K562 (cell line): ENCODE data around the gene SHISAL2A. TPM values are rescaled to one million over a fixed set of nuclear protein-coding genes. Genes with fewer than 3 reads are reported as not detected.
A peak's percentile ranks its signal among the peaks of the same experiment; 100 is the strongest.

Experiments
- CHAMP1 ChIP-seq: fragments of 450-650 bp; IDR thresholded peaks from 2 replicates; pipeline ENCODE4 v1.6.1; 2016; ENCODE audit warnings: mild to moderate bottlenecking
- CHCHD3 ChIP-seq: fragments of 250-450 bp; sonication (Bioruptor Pico); IDR thresholded peaks from 2 replicates; pipeline ENCODE4 v2.1.2; 2022; ENCODE audit warnings: mild to moderate bottlenecking
- CREB3L1 ChIP-seq: fragments of 450-650 bp; IDR thresholded peaks from 2 replicates; pipeline ENCODE4 v1.6.1; 2014; ENCODE audit warnings: low read depth, mild to moderate bottlenecking, moderate library complexity, borderline replicate concordance
- DIDO1 ChIP-seq: fragments of 450-650 bp; IDR thresholded peaks from 2 replicates; pipeline ENCODE4 v1.6.1; 2016; ENCODE audit warnings: low read depth, missing biosample characterization, missing genetic modification characterization
- ETV6 ChIP-seq, 3 experiments: fragments of 150-350 bp in 1 of 3; sonication (generic) in 1 of 3; formaldehyde crosslinking in 1 of 3; IDR thresholded peaks; 2 replicates each; pipeline versions ENCODE4 v1.6.1 to v1.8.0; 2014 to 2022; ENCODE audit warnings: borderline replicate concordance in 2 of 3, low read depth in 2 of 3, antibody characterized with exemption in 1 of 3, low read length in 1 of 3, mild to moderate bottlenecking in 1 of 3, missing genetic modification reagents in 1 of 3
- MBD1 ChIP-seq: fragments of 250-450 bp; sonication (Bioruptor Pico); IDR thresholded peaks from 2 replicates; pipeline ENCODE4 v1.8.0; 2022; ENCODE audit warnings: inconsistent platforms
- MXD1 ChIP-seq: fragments of 250-450 bp; sonication (Bioruptor Pico); IDR thresholded peaks from 2 replicates; pipeline ENCODE4 v1.8.0; 2021; ENCODE audit warnings: borderline replicate concordance, mild to moderate bottlenecking, moderate library complexity; ENCODE audit not compliant: poor library complexity, severe bottlenecking
- PHTF2 ChIP-seq: fragments of 250-450 bp; sonication (Bioruptor Pico); IDR thresholded peaks from 2 replicates; pipeline ENCODE4 v1.5.0; 2021; ENCODE audit warnings: mild to moderate bottlenecking
- POU5F1 ChIP-seq: fragments of 150-350 bp; IDR thresholded peaks from 2 replicates; pipeline ENCODE4 v1.6.1; 2014; ENCODE audit warnings: borderline replicate concordance, low read length, low read depth, mild to moderate bottlenecking; ENCODE audit not compliant: partially characterized antibody
- RNF2 ChIP-seq: sonication (generic); IDR thresholded peaks from 2 replicates; pipeline ENCODE4 v1.6.1; 2016
- SETDB1 ChIP-seq: IDR thresholded peaks from one replicate; pipeline ENCODE4 v1.6.1; 2012; ENCODE audit warnings: low read length, control low read depth, inconsistent platforms
- SRSF1 ChIP-seq: fragments of 200-400 bp; formaldehyde crosslinking; IDR thresholded peaks from 2 replicates; pipeline ENCODE4 v1.6.1; 2017; ENCODE audit warnings: mild to moderate bottlenecking, low read depth, low read length, moderate library complexity
- XRCC4 ChIP-seq: IDR thresholded peaks from one replicate; pipeline ENCODE4 v1.6.1; 2011; ENCODE audit not compliant: insufficient read depth, insufficient read length; ENCODE audit errors: extremely low read depth
- ZNF143 ChIP-seq: sonication (generic); formaldehyde crosslinking; IDR thresholded peaks from 2 replicates; pipeline ENCODE4 v1.9.0; 2022; ENCODE audit warnings: mild to moderate bottlenecking, missing genetic modification reagents
- ZNF24 ChIP-seq: fragments of 450-650 bp; IDR thresholded peaks from 2 replicates; pipeline ENCODE4 v1.6.1; 2016
- ZNF274 ChIP-seq: IDR thresholded peaks from 2 replicates; pipeline ENCODE4 v1.6.1; 2011; ENCODE audit warnings: low read depth, mild to moderate bottlenecking, low read length, moderate library complexity, borderline replicate concordance
- ZNF431 ChIP-seq: sonication (generic); formaldehyde crosslinking; IDR thresholded peaks from 2 replicates; pipeline ENCODE4 v1.8.0; 2022; ENCODE audit warnings: mild to moderate bottlenecking, missing genetic modification reagents
- ZNF707 ChIP-seq: fragments of 250-450 bp; sonication (Bioruptor Pico); conservative IDR thresholded peaks from 2 replicates; pipeline ENCODE4 v1.8.0; 2022; ENCODE audit warnings: inconsistent platforms, mild to moderate bottlenecking, moderate library complexity
- polyA plus RNA-seq, 8 experiments: library from polyadenylated mRNA; depleted of rRNA in 4 of 8; stranded (reverse) in 5 of 8; unstranded in 3 of 8; fragments of >200 nt; fragmentation: Nextera tagmentation in 2 of 8; fragmentation: Illumina TruSeq in 1 of 8; extraction: Ambion mirVana in 2 of 8; extraction: Trizol in 1 of 8; gene quantifications; 2 replicates each; pipeline versions ENCODE4 v1.2.1 to v1.2.3, GENCODE V29; 2011 to 2014; ENCODE audit warnings: inconsistent platforms in 1 of 8, missing spikeins in 1 of 8
- total RNA-seq, 7 experiments: library from RNA; depleted of rRNA in 6 of 7; stranded (reverse); fragments of >200 nt in 6 of 7; fragmentation: Illumina TruSeq in 2 of 7; extraction: Trizol in 2 of 7; gene quantifications; 2 replicates each; pipeline versions ENCODE4 v1.2.1 to v1.2.3, GENCODE V29; 2011 to 2021; ENCODE audit warnings: low replicate concordance in 1 of 7
- TF ChIP-seq, protein P1 (sequence below): sonication (generic); formaldehyde crosslinking; IDR thresholded peaks from 2 replicates; pipeline ENCODE4 v1.8.0; 2023; ENCODE audit warnings: mild to moderate bottlenecking, missing genetic modification reagents

Gene SHISAL2A
- total and polyA plus RNA-seq, 9 of the 15 experiments (the other 6 are each of a cell fraction or from before 2014, with no cell fraction given) = 0.11 TPM; not detected in 8

- TF ChIP-seq CHAMP1 = peak; percentile 48; the same call in 1 of the 2 replicates
- no peak for TF ChIP-seq SRSF1
- no peak for TF ChIP-seq POU5F1
- no peak for TF ChIP-seq PHTF2 (CRISPR knock-in tag)
- peak; percentile 30; the same call in 1 of the 2 replicates for TF ChIP-seq CREB3L1
- TF ChIP-seq ZNF274 = no peak
- peak; percentile 79 for TF ChIP-seq ZNF143 (CRISPR knock-in tag)
- TF ChIP-seq MXD1 (CRISPR knock-in tag) = peak; percentile 73
- peak; percentile 32; the same call in 1 of the 2 replicates for TF ChIP-seq ZNF24
- peak; percentile 88 for TF ChIP-seq RNF2
- TF ChIP-seq ZNF431 (CRISPR knock-in tag) = peak; percentile 82
- TF ChIP-seq, protein P1, sequence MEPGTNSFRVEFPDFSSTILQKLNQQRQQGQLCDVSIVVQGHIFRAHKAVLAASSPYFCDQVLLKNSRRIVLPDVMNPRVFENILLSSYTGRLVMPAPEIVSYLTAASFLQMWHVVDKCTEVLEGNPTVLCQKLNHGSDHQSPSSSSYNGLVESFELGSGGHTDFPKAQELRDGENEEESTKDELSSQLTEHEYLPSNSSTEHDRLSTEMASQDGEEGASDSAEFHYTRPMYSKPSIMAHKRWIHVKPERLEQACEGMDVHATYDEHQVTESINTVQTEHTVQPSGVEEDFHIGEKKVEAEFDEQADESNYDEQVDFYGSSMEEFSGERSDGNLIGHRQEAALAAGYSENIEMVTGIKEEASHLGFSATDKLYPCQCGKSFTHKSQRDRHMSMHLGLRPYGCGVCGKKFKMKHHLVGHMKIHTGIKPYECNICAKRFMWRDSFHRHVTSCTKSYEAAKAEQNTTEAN = 0 out of 2 replicates have a peak, but pooled peaks have one; percentile 27
- no peak for TF ChIP-seq SETDB1
- TF ChIP-seq CHCHD3 (CRISPR knock-in tag) = no peak
- no peak for TF ChIP-seq MBD1 (CRISPR knock-in tag)
- no peak; the same call in 1 of the 2 replicates for TF ChIP-seq DIDO1 (tag)
- TF ChIP-seq XRCC4 = no peak
- no peak for TF ChIP-seq ZNF707 (CRISPR knock-in tag)
- TF ChIP-seq ETV6 (IDR thresholded peaks at IDR 0.05; ENCODE audit: borderline replicate concordance in 1 of 2, low read depth in 2 of 2, low read length in 1 of 2) = no peak
- peak; percentile 81 for TF ChIP-seq ETV6 (CRISPR knock-in tag; IDR thresholded peaks at IDR 0.05; ENCODE audit: borderline replicate concordance)
Observed at GRCh38 chr1:52697795-52698674, 65.1 kb downstream of the SHISAL2A start, which contains the start of gene COA7 (continued).
